Measurements from ENCODE around the gene PPP4R2.

Gene PPP4R2, protein sequence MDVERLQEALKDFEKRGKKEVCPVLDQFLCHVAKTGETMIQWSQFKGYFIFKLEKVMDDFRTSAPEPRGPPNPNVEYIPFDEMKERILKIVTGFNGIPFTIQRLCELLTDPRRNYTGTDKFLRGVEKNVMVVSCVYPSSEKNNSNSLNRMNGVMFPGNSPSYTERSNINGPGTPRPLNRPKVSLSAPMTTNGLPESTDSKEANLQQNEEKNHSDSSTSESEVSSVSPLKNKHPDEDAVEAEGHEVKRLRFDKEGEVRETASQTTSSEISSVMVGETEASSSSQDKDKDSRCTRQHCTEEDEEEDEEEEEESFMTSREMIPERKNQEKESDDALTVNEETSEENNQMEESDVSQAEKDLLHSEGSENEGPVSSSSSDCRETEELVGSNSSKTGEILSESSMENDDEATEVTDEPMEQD

DNA sequence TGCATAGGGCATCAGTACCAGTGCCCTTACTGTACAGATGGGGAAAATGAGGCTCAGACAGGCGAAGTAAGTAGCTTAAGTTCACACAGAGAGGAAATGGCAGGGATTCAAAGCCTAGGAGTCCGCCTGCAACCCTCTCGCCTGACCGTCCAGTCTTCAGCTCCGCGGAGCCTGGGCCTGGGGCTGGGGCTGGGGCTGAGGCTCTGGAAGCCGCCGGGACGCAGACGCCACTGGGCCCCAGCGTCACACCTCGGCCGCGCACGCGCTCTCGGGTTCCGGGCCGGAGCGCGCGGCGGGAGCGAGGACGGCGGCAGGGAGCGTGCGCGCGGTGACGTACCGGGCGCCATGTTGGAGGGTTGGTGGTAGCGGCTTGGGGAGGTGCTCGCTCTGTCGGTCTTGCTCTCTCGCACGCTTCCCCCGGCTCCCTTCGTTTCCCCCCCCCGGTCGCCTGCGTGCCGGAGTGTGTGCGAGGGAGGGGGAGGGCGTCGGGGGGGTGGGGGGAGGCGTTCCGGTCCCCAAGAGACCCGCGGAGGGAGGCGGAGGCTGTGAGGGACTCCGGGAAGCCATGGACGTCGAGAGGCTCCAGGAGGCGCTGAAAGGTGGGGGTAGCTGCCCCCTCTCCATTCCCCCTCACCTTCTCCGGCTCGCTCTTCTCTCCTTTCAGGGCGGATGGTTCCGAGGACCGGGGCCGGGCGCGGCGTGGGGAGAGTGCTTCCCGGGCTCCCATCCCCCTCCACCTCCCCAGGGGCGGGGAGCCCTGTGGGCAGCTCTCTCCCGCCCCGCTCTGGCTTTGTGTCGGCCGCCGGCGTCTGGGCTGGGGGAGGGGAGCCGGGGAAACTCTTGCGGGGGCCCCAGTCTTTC, at the start of gene PPP4R2:
Gene PPP4R2, plus strand, starts transcription at position 339 of the 861 bp plus-strand sequence. Its CDS starts 227 bp downstream, at position 566.
- TF ChIP-seq GATA2 (IDR thresholded peaks at IDR 0.05; ENCODE audit: low read depth, low read length), result no peak
- TF ChIP-seq GATA3 (IDR thresholded peaks at IDR 0.05; ENCODE audit: low read depth, low read length), result no peak

DNA sequence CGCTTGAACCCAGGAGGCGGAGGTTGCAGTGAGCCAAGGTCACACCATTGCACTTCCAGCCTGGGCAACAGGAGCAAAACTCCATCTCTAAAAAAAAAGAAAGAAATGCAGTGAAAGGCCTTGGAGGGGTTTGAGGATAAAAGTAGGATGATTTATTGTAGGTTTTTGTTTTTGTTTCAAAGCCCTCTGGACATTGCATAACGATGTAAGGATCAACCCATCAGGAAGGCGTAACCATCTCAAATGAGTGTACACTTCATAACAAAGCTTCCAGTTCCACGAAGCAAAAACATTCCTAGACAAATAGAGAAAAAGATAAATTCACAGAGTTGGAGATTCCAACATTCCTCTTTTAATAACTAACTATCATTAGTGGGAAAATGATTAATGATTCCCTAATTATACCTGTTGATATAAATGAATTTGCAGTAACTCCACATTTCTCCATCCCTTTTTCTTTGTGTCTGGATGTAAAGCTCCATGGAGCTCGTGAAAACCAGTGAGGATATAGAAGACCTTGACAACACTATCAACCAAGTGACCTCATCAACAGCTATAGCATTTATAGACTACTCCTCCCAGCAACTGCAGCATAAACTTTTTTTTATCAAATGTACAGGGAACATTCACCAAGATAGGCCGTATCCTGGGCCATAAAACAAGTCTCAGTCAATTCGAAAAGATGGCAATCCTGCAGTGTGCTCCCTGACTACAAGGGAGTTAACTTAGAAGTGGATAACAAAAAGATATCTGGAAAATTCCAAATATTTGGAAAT, 48.7 kb upstream of the PPP4R2 start:
- no peak for TF ChIP-seq GATA3 (IDR thresholded peaks at IDR 0.05; ENCODE audit: low read depth, low read length)
- no peak for TF ChIP-seq GATA2 (IDR thresholded peaks at IDR 0.05; ENCODE audit: low read depth, low read length)

DNA sequence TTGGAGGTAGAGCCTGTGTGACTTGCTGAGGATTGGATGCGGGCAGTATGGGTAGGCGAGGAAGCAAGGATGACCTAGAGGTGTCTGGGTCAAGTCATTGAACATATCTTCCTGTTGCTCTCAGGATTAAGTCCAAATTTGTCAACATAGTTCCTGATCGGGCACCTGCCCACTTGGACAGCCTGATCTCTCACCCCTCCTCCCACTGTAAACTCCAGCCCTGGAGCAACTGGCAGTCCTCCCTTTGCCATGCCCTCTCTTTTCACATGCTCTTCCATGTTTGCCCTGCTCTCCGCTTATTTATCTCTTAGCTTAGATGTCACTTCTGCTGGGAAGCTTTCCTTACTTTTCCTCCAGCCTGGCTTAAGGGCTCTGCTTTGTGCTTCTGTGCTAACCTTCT, 47.6 kb upstream of the PPP4R2 start:
- TF ChIP-seq GATA2 (IDR thresholded peaks at IDR 0.05; ENCODE audit: low read depth, low read length), result no peak
- no peak for TF ChIP-seq GATA3 (IDR thresholded peaks at IDR 0.05; ENCODE audit: low read depth, low read length)

DNA sequence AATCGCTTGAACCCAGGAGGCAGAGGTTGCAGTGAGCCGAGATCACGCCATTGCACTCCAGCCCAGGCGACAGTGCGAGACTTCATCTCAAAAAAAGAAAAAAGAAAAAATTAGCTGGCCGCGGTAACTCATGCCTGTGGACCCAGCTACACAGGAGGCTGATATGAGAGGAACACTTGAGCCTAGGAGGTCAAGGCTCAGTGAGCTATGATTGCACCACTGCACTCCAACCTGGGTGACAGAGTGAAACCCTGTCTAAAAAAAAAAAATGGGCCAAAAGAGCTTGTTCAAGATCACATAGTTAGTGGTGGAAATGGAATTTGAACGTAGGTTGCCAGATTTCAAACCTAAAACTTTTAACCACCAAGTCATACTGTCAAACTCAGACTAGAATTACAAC, 46.2 kb upstream of the PPP4R2 start:
- TF ChIP-seq GATA2 (IDR thresholded peaks at IDR 0.05; ENCODE audit: low read depth, low read length), result no peak
- TF ChIP-seq GATA3 (IDR thresholded peaks at IDR 0.05; ENCODE audit: low read depth, low read length), result no peak

DNA sequence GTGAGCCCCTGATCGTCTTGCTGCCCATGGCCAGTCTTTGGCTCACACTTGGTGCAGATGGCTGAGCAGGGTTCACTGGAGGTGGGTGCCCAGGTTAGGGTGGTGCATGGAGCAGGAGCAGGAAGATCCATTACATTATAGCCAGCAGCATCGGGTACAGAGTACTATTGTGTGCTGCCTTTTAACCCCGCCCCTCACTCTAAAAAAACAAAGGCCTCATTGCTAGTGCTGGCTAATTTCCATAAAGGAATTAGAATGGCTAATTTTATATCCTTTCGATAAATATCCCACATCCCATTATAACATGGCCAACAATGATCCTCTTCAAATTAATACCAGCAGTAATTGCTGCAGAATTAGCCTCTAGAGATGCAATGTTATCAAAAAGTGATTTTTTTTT, 45.8 kb upstream of the PPP4R2 start:
- TF ChIP-seq GATA2 (IDR thresholded peaks at IDR 0.05; ENCODE audit: low read depth, low read length) (no peak), GATA3 (IDR thresholded peaks at IDR 0.05; ENCODE audit: low read depth, low read length) (no peak)

DNA sequence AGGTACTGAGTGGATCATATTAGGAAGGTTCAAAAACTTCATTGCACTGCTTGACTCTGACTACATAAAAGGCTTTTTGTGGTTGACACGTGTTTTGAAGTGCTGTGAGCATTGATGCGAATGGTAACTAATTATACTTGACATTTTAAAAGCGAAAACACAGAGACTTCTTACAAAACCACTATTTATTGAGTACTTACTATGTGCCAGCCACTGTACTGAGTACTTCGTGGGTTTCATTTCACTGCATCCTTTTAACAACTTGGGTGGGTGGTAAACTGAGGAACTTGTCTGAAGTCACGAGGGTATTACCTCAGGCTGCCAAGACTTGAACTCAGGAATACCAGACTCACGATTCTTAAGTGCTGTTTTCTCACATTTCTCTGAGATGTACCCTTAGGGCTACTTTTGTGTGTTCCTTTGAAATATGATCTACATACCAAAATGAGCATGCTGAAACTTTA, 45.3 kb upstream of the PPP4R2 start:
- TF ChIP-seq GATA2 (IDR thresholded peaks at IDR 0.05; ENCODE audit: low read depth, low read length) (no peak), GATA3 (IDR thresholded peaks at IDR 0.05; ENCODE audit: low read depth, low read length) (no peak)

DNA sequence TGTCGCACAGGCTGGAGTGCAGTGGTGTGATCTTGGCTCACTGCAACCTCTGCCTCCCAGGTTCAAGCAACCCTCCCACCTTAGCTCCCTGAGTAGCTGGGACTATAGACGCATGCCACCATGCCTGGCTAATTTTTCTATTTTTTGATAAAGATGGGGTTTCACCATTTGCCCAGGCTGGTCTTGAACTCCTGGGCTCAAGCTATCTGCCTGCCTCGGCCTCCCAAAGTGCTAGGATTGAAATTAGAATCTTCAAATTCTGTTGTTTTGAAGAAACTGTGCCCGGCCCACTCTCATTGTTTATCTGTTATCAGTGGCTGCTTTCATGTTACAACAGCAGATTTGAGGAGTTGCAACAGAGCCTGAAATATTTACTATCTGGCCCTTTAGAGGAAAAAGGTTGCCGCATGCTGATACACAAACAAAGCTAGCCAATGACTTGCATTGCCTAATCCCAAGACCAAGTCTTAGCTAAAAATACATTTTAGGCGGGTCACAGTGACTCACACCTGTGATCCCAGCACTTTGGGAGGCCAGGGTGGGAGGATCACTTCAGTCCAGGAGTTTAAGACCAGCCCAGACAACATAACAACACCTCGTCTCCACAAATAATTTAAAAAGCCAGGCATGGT, 43.2 kb upstream of the PPP4R2 start:
- TF ChIP-seq GATA3 (IDR thresholded peaks at IDR 0.05; ENCODE audit: low read depth, low read length) (no peak), GATA2 (IDR thresholded peaks at IDR 0.05; ENCODE audit: low read depth, low read length) (no peak)

DNA sequence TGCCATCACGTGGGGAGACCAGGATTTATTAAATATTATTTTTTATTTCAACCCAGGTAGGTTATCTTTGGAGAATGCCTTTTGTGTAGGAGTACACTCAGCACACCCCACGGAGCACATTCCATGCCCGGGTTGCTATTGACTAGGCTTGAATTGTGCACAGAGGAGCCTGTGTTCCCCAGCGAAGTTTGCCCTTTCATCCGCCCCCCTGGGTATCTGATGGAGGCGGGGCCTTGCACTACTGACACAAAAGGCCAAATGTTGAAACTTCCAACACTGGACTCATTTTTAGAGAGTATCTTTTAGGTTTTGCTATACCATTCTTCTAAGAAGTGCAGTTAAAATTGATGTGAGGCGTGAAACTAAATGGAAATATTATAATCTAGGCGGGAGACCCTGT, 39.3 kb upstream of the PPP4R2 start:
- TF ChIP-seq GATA2 (IDR thresholded peaks at IDR 0.05; ENCODE audit: low read depth, low read length), result no peak

DNA sequence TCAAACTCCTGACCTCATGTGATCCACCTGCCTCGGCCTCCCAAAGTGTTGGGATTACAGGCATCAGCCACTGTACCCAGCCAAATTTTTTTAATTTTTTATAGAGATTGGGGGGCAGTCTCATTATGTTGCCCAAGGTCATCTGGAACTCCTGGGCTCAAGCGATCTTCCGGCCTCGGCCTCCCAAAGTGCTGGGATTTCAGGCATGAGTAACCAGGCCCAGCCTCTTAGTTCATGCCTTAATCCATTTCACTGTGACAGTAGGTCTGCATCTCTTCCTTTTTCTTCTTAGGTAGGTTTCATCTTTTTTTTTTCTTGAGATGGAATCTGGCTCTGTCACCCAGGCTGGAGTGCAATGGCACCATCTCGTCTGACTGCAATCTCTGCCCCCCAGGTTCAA, 37.3 kb upstream of the PPP4R2 start:
- TF ChIP-seq GATA2 (IDR thresholded peaks at IDR 0.05; ENCODE audit: low read depth, low read length), result no peak
- TF ChIP-seq GATA3 (IDR thresholded peaks at IDR 0.05; ENCODE audit: low read depth, low read length), result no peak

DNA sequence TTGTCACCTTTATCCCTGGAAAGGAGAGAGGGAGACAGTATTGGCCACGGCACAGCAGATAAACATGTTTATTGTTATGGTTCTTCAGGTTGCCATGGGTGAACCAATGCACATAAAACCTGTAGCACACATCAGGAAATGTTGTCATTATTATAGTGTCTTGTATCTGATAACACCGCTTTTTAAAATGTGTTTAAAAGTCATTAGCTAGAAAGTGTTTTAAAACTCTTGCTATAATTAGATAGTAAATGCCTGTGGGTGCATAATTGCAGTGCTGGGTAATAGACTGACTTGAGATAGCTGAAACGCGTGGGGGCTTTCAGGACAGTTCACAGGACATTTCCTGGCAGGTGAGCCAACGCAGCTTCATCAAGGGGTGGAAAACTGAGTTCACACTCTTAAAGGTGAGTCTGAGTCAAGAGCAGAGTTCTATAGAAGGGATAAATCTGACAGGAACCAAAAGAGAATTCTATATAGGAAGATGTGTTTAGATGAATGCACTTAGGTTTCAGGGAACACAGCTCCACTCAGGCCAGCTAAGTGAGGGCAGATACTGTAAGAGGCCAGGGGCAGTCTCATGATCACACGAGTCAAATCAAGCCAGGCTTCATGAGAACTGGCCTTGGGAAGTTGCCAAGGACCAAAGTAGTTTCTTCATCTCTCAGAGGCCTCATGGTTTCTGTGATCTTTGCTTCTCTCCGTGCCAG, 35.6 kb upstream of the PPP4R2 start:
- no peak for TF ChIP-seq GATA2 (IDR thresholded peaks at IDR 0.05; ENCODE audit: low read depth, low read length)
- no peak for TF ChIP-seq GATA3 (IDR thresholded peaks at IDR 0.05; ENCODE audit: low read depth, low read length)

DNA sequence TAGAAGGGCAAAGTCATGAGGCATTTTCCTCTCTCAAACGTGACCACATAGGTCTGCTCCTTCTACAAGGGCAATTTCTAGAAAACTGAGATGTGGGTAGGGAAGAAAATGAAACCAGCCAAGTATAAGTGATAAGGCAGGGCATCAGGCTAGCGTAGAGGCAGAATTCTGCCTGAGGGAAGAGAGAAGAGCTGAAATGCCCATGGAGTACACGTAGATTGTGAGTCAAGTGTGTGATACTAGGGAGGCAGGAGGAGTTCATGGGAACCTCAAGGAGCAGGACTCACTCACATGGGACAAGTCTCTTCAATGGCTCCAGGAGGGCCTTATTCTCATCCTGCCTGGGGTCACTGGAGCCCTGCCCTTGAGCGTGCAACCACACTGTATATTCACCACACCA, 34.9 kb upstream of the PPP4R2 start:
- no peak for TF ChIP-seq GATA2 (IDR thresholded peaks at IDR 0.05; ENCODE audit: low read depth, low read length)
- no peak for TF ChIP-seq GATA3 (IDR thresholded peaks at IDR 0.05; ENCODE audit: low read depth, low read length)

DNA sequence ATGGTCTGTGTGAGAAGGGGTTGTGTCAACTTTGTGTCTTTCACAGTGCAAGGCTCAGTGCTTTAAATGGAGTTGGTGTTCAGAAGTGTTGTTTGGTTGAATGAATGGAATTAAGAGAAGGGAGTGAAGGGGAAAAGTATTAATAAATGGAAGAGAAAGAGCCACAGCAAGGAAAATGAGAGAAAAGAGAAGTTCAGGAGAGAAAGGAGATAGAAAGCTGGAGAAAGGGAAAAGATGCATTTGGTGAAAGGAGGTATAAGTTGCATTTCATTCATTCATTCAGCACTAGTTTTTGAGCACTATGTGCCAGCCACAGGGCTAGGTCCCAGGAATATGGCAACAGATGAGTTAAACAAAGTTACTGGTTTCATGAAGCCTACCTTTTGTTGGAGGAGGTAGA, 34.3 kb upstream of the PPP4R2 start:
- TF ChIP-seq GATA2 (IDR thresholded peaks at IDR 0.05; ENCODE audit: low read depth, low read length), result no peak
- TF ChIP-seq GATA3 (IDR thresholded peaks at IDR 0.05; ENCODE audit: low read depth, low read length), result no peak

DNA sequence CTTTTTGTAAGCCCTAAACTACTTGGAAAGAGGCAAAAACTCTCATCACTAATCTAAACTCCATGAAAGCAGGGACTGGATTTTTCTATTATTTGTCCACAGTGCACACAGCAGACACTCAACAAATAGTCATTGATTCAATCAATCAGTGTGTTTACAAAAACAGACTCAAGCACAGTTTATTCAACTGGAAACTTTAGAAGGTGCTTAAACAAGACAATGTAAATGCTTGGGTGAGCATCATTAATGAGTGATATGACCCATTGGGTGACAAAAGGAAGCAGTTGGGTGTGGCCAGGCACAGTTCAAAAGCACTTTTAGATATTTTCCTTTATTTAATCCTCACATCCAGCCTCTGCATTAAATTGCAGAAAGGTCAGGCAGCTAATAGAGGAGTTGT, 32.0 kb upstream of the PPP4R2 start:
- TF ChIP-seq GATA2 (IDR thresholded peaks at IDR 0.05; ENCODE audit: low read depth, low read length), result no peak
- TF ChIP-seq GATA3 (IDR thresholded peaks at IDR 0.05; ENCODE audit: low read depth, low read length), result no peak

Measured in SH-SY5Y (cell line).